HG02852 (cell line): Measurements from ENCODE around the gene IRF1.
A peak's percentile ranks its signal among the peaks of the same experiment; 100 is the strongest.

ENCODE experiments used
- ATAC-seq: cut with Tn5 transposase; IDR thresholded peaks from one replicate; pipeline ENCODE4 v1.9.1; 2021; ENCODE audit warnings: mild to moderate bottlenecking, moderate library complexity; ENCODE audit not compliant: unreplicated experiment

The IRF1 gene

GRCh38 chr5:132475987-132476875 lies 14.3 kb downstream of the IRF1 start:
- no peak for ATAC-seq

- ATAC-seq, result no peak
Measured at GRCh38 chr5:132475497-132475882, 15.1 kb downstream of the IRF1 start.

GRCh38 chr5:132474881-132475496 lies 15.6 kb downstream of the IRF1 start:
- ATAC-seq, result no peak

- ATAC-seq, result no peak
Measured at GRCh38 chr5:132474131-132474723, 16.3 kb downstream of the IRF1 start.

GRCh38 chr5:132473668-132474067 lies 16.9 kb downstream of the IRF1 start:
- ATAC-seq, result no peak

GRCh38 chr5:132473019-132473531 lies 17.5 kb downstream of the IRF1 start:
- ATAC-seq, result peak; percentile 91

- no peak for ATAC-seq
Measured at GRCh38 chr5:132472431-132472830, 18.1 kb downstream of the IRF1 start.

- ATAC-seq, result no peak
Measured at GRCh38 chr5:132471944-132472343, 18.6 kb downstream of the IRF1 start.

- no peak for ATAC-seq
Measured at GRCh38 chr5:132471151-132471907, 19.2 kb downstream of the IRF1 start.

- no peak for ATAC-seq
Measured at GRCh38 chr5:132470596-132470995, 20.0 kb downstream of the IRF1 start.

- ATAC-seq, result no peak
Measured at GRCh38 chr5:132470010-132470392, 20.6 kb downstream of the IRF1 start.

GRCh38 chr5:132469380-132470009 lies 21.1 kb downstream of the IRF1 start:
- ATAC-seq, result no peak

- ATAC-seq, result no peak
Measured at GRCh38 chr5:132468656-132469379, 21.8 kb downstream of the IRF1 start.

GRCh38 chr5:132467287-132467984 lies 23.1 kb downstream of the IRF1 start:
- ATAC-seq, result peak; percentile 45

- peak; percentile 64 for ATAC-seq
Measured at GRCh38 chr5:132466433-132467286, 23.9 kb downstream of the IRF1 start.

GRCh38 chr5:132465059-132465707 lies 25.4 kb downstream of the IRF1 start:
- no peak for ATAC-seq

GRCh38 chr5:132464156-132464939 lies 26.2 kb downstream of the IRF1 start:
- no peak for ATAC-seq
